ENCODE data around the gene ATAD3A. TPM values are rescaled to one million over a fixed set of nuclear protein-coding genes. Genes with fewer than 3 reads are reported as not detected.
A peak's percentile ranks its signal among the peaks of the same experiment; 100 is the strongest.
"Not testable (repeated sequence)": the region's sequence is repeated elsewhere in the genome, so short reads cannot be mapped to it uniquely, and the experiment has no call there.

ATAD3A gene
- total RNA-seq, 1 donor from 2014 or later = 18.3 TPM

GRCh38 chr1:1485755-1486317 is 26.1 kb upstream of the ATAD3A start:
- intact Hi-C loops (cut with micrococcal nuclease) = not testable (repeated sequence)

GRCh38 chr1:1487701-1488100 is 24.3 kb upstream of the ATAD3A start:
- ATAC-seq = no peak
- DNase-seq = no peak
- intact Hi-C loops (cut with micrococcal nuclease) = no loop called here

More at GRCh38 chr1:1485755-1486317, 26.1 kb upstream of the ATAD3A start:
- not testable (repeated sequence) for ATAC-seq, DNase-seq

- intact Hi-C loops (cut with micrococcal nuclease) = no loop called here
- DNase-seq = no peak
- ATAC-seq = no peak
Observed at GRCh38 chr1:1489231-1489630, 22.7 kb upstream of the ATAD3A start.

- intact Hi-C loops (cut with micrococcal nuclease) = no loop called here
- ATAC-seq (no peak), DNase-seq (no peak)
Observed at GRCh38 chr1:1489861-1490260, 22.1 kb upstream of the ATAD3A start.

GRCh38 chr1:1490633-1491230 is 21.2 kb upstream of the ATAD3A start:
- ATAC-seq = no peak
- intact Hi-C loops (cut with micrococcal nuclease) = no loop called here
- no peak for DNase-seq

DNA sequence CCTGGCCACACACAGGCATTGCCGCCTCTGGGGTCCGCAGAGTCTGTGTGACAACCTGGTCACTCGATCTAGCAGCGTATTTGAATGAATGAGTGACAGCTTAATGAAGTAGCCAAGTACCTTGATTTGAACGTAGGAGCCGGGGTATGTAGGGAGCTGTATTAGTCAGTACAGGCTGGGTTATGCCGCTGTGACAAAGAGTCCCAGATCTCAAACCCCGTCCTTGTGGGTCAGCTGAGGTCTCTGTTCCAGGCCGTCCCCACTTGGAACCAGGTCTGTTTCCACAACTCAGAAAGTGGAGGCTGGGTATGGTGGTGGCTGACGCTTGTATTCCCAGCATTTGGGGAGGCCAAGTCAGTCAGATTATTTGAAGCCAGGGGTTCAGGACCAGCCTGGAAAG is 20.4 kb upstream of the ATAD3A start:
- intact Hi-C loops (cut with micrococcal nuclease) = no loop called here
- ATAC-seq (no peak), DNase-seq (no peak)

GRCh38 chr1:1494311-1494710 is 17.7 kb upstream of the ATAD3A start:
- DNase-seq; intact Hi-C loops (cut with micrococcal nuclease); ATAC-seq: not testable (repeated sequence)

- ATAC-seq = peak; percentile 24
- DNase-seq; intact Hi-C loops (cut with micrococcal nuclease): not testable (repeated sequence)
Observed at GRCh38 chr1:1495461-1495975, 16.4 kb upstream of the ATAD3A start.

DNA sequence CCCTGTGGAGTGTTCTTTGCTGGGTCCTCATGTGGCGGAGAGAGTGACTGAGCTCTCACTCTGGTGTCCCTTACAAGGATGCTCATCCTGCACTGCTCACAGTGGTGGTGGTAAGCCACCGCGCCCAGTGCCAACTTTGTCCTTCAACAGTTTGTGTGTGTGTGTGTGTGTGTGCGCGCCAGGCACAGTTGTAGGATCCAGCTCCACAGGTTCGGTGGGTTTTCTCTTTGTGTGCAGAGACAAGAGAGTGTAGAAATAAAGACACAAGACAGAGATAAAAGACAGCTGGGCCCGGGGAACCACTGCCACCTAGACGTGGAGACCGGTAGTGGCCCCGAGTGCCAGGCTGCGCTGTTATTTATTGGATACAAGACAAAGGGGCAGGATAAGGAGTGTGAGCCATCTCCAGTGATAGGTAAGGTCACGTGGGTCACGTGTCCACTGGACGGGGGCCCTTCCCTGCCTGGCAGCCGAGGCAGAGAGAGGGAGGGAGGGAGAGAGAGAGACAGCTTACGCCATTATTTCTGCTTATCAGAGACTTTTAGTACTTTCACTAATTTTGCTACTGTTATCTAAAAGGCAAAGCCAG is 7.1 kb upstream of the ATAD3A start:
- ATAC-seq = peak; percentile 32
- DNase-seq = peak; percentile 79
- intact Hi-C loops (cut with micrococcal nuclease) = not testable (repeated sequence)

- DNase-seq (peak; percentile 72), ATAC-seq (peak; percentile 67)
- intact Hi-C loops (cut with micrococcal nuclease) = not testable (repeated sequence)
Observed at GRCh38 chr1:1505366-1505798, 6.6 kb upstream of the ATAD3A start.

DNA sequence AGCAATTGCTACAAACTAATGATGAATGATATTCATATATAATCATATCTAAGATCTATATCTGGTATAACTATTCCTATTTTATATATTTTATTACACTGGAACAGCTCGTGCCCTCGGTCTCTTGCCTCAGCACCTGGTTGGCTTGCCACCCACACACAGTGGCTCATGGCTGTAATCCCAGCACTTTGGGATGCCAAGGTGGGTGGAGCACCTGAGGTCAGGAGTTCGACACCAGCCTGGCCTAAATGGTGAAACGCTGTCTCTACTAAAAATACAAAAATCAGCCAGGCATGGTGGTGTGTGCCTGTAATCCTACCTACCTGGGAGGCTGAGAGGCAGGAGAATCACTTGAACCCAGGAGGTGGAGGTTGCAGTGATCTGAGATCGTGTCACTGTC is 6.2 kb upstream of the ATAD3A start:
- ATAC-seq; DNase-seq; intact Hi-C loops (cut with micrococcal nuclease): not testable (repeated sequence)

GRCh38 chr1:1507305-1507704 is 4.7 kb upstream of the ATAD3A start:
- intact Hi-C loops (cut with micrococcal nuclease) = no loop called here
- ATAC-seq = no peak
- no peak for DNase-seq

DNA sequence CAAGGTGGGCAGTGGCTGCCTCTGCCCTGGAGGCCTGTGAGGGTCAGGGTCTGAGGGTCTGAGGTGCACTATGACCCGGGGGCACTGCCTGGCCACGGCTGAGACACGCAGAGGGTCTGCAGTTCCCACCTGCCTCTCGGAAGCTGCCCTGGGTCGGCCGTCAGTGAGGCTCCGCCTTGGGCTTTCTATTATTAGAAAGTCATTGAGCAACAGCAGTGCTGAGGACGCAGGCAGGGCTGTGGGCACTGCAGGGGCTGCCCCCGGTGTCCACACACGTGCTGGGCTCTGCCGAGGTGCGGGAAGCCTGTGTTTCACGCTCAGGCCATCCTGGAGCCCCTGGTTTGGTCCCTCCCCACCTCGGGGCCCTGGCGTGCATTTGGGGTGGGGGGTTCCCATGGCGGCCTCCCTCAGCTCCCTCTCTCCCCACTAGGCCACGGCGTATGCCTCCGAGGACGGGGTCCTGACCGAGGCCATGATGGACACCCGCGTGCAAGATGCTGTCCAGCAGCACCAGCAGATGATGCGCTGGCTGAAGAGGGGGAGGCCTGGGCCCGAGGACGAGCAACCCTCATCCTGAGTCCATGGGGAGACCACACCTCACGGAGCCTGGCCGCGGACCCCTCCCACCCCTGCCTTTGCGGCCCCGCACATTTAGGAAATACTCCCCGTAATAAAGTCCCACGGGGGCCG is 3.0 kb upstream of the ATAD3A start:
- ATAC-seq (peak; percentile 42), DNase-seq (peak; percentile 60)
- intact Hi-C loops (cut with micrococcal nuclease) = not testable (repeated sequence)

- intact Hi-C loops (cut with micrococcal nuclease); ATAC-seq; DNase-seq: not testable (repeated sequence)
Observed at GRCh38 chr1:1509465-1509850, 2.5 kb upstream of the ATAD3A start.

DNA sequence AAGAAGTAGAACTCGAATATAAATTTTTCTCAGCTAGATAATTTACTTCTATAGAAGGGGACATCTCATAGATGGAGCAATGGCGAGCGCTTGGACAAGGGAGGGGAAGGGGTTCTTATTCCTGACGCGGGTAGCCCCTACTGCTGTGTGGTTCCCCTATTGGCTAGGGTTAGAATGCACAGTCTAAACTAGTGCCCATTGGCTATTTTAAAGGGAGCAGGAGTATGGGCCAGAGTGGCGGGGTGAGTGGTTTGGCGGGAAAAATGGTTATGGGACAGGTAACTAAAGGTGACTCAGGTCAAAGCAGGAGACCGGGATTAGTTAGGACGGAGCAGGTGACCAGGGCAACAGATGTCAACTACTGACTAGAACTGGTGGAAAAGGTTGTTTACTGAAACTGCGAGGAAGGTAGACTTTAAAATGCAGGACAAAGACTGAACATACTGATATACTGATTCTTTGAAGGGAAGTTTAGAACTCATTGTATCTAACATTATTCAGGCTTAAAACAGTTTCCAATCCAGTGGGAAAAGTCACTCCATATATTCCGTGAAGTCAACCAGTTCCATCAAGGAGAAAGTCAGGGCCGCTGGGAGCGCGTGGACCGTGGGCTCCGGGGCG is 940 bp upstream of the ATAD3A start:
- ATAC-seq (no peak), DNase-seq (no peak)

DNA sequence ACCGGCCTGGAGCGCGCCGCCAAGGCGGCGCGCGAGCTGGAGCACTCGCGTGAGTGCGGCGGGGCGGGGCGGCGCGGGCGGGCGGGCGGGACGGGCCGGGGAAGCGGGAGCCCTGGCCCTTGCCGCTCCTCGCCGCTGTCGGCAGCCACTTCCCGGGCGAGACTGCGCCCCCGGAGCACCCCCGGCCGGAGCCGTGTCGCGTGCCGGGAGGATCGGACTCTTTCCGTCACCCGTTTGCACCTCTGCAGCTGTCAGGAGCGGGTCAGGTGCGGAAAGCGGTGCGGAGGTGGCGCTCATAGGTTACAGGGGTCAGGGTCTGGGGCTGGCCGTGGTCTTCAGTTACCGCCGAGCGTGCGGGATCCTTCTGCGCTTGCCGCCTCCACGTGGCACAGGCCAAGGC is 463 bp downstream of the ATAD3A start:
- DNase-seq; ATAC-seq; intact Hi-C loops (cut with micrococcal nuclease): not testable (repeated sequence)

More for the DNA sequence above, 940 bp upstream of the ATAD3A start:
- intact Hi-C loops (cut with micrococcal nuclease) = no loop called here

GRCh38 chr1:1513675-1514074 is 1.7 kb downstream of the ATAD3A start:
- intact Hi-C loops (cut with micrococcal nuclease); DNase-seq; ATAC-seq: not testable (repeated sequence)

DNA sequence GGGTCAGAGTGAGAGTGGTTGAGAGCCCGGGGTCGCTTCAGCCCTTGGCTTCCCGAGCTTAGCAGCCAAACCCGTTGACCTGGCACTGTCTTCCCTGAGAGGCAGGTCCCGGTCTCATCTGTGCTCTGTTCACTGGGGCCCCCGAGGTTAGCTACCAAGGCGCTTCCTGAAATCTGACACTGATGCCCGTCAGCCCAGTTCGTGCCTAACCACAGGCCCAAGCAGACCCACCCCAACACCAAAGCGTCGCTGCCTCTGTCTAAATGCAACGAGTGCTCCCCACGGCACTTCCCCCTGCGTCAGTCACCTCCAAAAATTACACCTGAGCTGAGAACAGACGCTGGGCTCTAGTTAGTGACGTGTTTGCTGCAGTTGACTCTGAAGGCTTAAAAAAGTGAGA is 2.4 kb downstream of the ATAD3A start:
- intact Hi-C loops (cut with micrococcal nuclease); DNase-seq: not testable (repeated sequence)

DNA sequence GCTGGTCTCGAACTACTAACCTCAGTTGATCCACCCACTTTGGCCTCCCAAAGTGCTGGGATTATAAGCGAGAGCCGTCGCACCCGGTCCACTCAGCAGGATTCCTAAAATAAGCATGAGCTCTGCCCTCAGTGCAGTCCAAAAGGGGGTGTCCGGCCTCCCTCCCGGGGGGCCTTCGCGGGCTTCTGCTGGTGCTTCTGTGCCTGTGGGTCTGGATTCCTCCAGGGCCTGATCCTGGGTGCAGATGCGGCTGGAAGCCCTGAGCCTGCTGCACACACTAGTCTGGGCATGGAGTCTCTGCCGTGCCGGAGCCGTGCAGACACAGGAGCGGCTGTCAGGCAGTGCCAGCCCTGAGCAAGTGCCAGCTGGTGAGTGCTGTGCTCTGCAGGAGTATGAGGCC is 5.0 kb downstream of the ATAD3A start:
- DNase-seq; intact Hi-C loops (cut with micrococcal nuclease); ATAC-seq: not testable (repeated sequence)

More for the DNA sequence above, 2.4 kb downstream of the ATAD3A start:
- ATAC-seq = not testable (repeated sequence)

Measured in left ventricle myocardium superior (tissue), 1 donor.